ENCODE data around the gene C12orf42.

C12orf42 gene

DNA sequence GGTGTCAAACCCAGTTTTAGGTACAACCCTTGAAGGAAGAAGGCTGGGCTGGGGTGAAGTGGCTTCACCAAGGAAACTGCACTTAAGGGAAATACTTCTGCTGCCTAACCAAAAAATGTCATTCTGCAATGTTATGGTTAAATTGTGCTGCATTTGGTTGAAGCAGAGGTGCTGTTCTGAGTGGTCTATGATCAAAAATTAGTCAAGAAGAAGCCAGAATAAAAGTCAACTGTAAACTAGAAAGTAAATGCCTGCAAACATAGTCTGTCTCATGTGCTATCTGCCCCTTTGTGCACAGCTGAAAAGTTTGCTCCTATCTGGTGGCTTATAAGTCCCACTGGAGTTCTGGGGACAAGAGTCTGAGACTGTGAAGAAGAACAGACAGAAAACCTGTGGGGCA, 158.8 kb downstream of the C12orf42 start:
- no peak for DNase-seq (ENCODE audit: low spot score)

- DNase-seq (ENCODE audit: low spot score), result no peak
These were observed 161.3 kb downstream of the C12orf42 start for GRCh38 chr12:103334466-103334865.

- no peak for DNase-seq (ENCODE audit: low spot score)
These were observed 162.1 kb downstream of the C12orf42 start for GRCh38 chr12:103333676-103334075.

DNA sequence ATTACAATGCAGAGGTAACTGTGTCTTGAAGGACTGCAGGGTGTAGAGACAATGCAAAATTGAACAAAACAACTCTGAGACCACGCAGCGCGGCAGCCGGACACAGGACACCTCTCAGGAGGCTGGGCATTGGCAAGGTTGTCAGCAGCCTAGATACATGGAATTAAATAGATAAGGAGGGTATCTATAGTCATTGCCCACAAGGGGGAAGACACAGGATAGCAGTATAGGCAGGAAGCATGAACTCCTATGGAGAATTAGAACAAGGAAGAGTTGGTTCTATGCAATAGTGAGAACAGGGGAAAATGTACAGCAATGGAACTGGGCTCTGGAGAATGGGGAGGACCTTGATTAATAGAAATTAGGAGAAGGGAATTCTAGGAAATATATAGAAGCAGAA, 164.1 kb downstream of the C12orf42 start:
- DNase-seq (ENCODE audit: low spot score), result no peak

DNA sequence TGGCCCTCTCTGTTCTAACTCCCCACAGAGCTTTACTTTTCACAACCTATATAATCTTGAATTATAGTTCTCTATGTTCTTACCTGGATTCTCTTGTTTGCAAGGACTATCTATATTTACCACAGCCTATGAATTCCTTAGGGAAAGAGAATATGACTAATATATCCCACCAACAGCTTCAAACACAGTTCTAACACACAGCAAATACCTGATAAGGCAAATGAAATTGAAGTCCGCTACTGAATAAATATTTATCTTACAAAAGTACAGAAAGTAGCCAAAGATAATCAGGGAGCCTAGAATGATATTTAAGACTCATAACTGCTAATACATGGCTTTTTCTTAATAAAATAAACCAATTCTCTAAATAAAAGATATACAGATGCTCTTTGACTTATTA, 165.1 kb downstream of the C12orf42 start:
- no peak for DNase-seq (ENCODE audit: low spot score)

DNA sequence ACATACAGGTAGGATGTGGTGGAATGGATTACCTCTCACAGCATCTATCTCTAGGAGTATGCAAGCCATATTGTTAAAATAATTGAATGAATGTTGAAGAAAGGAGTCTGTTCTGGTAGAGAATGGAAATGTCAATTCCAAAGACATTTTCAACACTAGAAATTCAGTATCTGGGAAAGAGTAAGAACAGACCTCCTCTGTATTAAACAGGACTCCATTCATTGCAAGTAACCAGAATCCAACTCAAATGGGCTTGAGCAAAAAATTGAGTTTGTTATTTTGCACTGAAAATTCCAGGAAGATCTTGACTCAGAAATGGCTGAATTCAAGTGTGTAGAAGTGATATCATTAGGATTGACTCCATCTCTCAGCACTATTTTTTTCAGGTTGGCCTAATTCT, 168.1 kb downstream of the C12orf42 start:
- DNase-seq (ENCODE audit: low spot score), result no peak

DNA sequence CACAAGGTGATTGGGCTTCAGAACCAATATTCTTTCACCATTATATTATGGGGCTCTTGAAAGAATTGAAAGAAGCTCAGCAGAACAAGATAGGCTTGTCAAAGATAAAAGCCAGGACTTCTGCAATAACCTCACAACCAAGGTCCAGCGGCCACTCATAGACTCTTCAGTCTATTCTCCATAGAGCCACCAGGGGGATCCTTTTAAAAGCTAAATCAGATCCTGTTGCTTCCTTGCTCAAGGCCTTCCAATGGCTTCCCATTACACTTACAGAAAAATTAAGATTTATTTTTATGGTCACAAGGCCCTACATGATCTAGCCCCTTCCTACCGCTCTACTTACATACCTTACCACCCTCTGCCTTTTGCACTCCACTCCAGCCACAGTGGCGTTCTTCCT, 169.6 kb downstream of the C12orf42 start:
- DNase-seq (ENCODE audit: low spot score), result no peak

DNA sequence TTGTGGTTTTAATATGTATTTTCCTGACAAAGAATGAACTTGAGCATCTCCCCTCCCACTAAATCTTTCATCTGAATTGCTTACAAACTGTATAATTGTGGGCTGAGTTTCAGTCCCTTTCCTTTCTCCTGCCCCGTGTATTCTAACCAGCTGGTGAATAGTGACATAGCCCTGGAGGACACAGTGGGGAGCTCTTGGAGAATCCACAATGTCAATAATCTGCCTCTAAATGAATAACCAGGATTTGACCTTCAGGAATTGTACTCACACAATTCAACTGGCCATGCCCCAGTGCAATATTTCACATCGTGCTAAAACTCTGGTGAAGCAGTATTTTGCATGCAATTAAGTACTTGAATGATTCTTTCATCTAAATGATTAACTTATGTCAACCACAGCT, 177.2 kb downstream of the C12orf42 start:
- no peak for DNase-seq (ENCODE audit: low spot score)

DNA sequence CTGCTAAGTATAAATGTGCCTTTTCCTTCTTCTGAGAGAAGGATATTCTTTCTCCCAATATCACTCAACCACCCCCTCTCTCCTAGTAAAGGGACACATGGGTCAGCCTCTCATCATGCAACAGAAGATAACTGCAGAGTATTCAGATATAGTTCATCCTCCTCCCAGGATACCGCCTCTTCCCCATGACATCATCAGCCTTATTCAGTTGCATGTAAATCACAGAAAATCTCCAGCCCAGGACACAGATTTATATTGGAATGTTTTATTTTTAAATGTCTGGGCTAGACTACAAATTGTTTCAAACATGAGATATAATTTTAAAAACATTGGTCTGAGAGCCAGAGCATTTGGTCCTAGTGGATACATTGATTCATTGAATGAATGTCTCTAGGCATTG, 178.5 kb downstream of the C12orf42 start:
- DNase-seq (ENCODE audit: low spot score), result no peak

GRCh38 chr12:103314786-103315185, 181.0 kb downstream of the C12orf42 start:
- no peak for DNase-seq (ENCODE audit: low spot score)

- no peak for DNase-seq (ENCODE audit: low spot score)
These were observed 181.9 kb downstream of the C12orf42 start for GRCh38 chr12:103313894-103314293.

DNA sequence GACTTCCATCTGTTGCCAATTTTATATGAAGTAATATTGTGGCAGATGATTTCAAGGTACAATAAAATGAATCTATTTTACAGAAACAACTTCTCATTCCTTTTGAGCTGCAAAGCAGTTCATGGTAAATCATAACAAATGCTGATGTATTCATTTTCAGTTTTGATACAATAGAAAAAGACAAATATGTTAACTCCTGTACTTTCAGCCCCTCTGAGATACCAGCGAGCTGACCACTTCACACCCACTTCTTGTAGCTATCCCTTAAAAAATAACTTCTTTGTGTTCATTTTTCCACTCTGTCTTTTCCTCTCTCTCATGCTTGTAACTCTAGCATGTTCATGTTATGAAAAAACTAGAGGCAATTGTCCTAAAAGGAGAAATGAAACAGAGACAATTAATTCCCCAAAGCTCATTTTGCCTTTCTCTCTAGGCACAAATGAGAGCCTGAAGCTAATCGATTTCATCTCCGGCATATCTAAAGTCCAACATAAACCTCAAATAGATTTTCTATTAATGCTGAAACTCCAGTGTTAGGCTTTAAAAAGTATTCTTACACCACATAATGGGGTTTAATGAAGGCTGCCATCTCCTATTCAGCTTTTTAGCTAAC, 182.9 kb downstream of the C12orf42 start:
- no peak for DNase-seq (ENCODE audit: low spot score)

DNA sequence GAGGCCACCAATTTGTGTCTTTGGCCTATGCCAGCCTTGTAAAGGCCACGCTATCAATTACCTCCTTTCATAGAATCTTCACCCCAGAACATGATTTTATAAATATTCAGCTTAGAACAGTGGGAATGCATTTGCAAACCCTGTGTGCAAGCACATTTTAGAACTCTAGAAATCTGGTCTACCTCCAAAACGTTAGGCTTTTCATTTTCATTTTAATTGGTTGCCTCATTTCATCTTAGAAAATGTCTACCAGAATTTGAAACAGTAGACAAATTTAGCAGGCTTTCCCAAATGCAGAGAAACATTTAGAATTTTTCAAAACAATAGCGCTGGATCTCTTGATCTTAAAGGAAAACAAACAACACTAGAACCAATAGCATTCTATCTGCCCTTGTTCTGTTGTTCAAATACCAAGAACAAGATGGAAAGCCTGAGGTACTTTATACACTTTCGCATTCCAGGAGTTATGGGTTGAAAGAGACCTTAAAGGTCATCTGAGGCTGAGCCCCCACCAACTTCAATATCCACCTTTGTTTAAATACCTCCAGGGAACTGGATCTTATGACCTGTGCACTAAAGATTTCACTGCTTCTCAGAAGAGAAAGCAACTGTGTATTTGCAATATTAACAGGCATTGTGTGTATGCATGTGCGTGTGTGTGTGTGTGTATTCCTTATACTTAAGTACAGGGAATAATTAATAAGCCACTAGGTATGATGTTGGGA, 185.1 kb downstream of the C12orf42 start:
- DNase-seq (ENCODE audit: low spot score), result no peak

- DNase-seq (ENCODE audit: low spot score), result no peak
These were observed 187.4 kb downstream of the C12orf42 start for GRCh38 chr12:103308396-103308795.

DNA sequence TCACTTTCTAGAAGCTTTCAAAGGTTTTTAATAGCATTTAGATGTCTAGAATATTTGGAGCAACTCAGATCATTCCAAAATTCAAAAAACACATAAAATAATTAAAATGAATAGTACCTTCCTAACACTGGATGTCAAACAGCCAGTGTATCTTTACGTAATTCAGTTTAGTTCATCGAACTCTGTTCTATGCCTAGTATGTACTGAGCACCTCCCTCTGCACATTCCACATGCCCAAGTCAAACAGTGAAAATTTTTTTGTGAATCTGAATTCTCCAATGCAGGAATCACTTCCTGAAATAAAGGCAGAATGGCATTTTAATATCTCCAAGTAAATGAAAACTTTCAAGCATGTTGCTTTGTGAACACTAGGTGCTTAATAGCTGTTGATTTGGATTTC, 192.3 kb downstream of the C12orf42 start:
- DNase-seq (ENCODE audit: low spot score), result no peak

DNA sequence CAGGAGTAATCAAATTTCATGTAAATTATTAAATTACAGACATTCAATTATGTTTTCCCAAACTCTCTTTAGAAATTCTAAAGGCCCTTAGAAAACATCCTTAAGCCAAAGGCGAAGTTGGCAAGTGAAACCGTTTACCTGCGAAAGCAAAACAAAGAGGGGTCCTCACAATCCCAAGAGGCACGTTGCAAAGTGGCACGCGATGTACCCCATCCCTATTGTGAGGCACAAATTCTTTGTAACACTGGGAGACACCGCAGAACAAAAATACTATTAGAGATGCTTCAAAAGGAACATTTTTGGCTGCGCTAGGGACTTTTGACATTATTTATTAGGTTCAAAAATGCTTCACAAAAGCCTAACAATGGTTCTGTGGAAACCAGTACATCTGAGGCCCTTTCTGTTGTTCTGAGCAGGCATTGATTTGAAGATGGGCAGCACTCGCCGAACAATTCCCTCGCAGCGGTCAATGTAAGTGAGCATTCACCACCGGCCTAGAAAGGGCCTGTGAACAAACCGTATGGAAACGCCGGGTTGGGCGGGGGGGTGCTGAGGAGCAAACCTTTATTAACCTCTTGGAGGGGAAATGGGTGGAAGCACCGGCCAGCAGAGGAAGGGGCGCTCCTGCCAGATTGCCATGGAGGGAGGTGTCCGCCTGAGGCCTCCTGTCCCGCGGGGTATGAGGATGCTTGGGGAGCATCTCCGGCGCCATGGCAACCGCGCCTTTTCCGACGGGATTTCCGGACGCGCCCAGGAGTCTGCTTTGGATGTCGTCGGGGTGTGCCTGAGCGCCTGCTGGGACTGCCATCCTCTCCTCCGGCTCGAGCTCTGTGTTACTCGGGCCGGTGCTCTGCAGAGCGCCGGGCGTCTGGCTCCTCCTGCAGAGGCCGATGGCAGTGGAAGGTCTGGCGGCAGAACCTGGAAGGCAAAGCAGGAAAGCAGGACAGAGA, 193.9 kb downstream of the C12orf42 start:
- DNase-seq (ENCODE audit: low spot score), result no peak

DNA sequence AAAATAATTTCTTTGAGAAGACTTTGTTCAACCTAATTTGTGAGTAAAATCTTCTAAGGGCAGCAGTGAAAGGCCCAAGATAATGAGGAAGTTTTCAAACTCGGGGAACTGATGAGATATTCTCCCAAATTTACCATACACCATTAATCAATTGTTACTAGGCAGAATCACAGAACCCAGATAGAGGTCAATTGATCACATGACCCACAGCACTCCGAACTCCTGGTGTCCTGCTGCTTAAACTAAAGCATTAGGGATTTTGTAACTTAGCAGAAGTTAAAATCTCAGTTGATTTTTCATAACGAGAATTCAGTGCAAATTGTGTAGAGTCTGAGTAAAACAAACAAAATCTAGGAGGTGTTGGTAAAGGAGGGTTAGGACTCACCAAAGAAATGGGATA, 207.8 kb downstream of the C12orf42 start:
- no peak for DNase-seq (ENCODE audit: low spot score)

GRCh38 chr12:103282124-103282523, 213.6 kb downstream of the C12orf42 start:
- no peak for DNase-seq (ENCODE audit: low spot score)

DNA sequence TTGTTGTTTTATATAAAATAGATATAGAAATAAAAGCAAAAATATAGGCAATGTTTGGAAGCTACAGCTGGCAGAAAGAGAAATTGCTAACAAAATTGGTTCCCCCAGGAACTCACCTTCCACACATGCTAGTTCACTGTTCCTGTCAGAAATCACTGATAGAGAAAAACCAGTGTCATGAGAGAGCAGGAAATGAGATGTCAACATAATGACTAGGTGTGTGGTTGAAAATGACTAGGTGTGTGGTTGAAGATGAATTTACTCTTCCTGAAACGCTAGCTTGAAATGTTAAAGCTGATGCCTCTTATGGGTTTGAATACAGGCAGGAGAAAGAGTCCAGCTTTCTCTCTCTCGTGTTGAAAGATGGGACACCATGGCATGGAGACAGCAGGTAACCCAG, 216.3 kb downstream of the C12orf42 start:
- DNase-seq (ENCODE audit: low spot score), result no peak

DNA sequence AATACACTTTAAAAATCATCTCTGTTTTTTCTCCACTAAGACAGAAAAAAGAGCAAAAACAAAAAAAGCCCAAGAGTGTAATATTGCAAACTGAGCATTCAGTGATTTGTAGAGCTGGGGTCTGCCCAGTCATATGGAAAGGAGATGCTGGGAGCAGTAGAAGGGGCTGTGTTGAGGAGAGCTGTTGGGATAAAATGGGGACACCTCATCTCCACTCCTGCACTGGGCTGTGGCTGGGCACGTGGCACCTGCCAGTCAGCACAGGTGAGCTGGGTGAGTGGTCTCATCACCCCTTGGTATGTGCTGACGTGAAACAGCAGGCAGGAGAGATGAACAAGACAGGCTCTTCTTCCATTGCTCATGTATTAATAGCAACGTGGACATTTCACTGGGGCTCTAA, 217.4 kb downstream of the C12orf42 start:
- no peak for DNase-seq (ENCODE audit: low spot score)

DNA sequence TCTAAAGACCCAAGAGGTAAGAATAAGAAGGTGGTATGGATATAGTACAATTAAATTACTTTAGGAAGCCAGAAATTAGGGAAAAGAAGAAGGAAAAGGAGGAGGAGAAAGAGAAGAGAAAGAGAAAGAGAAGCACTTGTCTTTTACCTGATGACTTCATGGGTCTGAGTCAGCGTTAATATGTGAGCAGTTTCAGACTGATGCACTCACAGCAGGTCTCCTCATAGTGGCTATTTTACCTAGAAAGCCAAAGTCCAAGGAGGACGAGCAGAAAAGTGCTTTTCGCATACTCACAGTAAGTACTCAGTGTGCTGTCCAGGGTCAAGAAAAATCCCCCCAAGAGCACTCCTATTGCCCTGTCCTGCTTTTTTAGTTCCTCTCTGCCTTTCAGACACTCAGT, 222.1 kb downstream of the C12orf42 start:
- DNase-seq (ENCODE audit: low spot score), result no peak

GRCh38 chr12:103272949-103273348, 222.8 kb downstream of the C12orf42 start:
- no peak for DNase-seq (ENCODE audit: low spot score)

- DNase-seq (ENCODE audit: low spot score), result no peak
These were observed 225.8 kb downstream of the C12orf42 start for GRCh38 chr12:103269946-103270345.

Data from AG08395 (cell line).